BJ (cell line): ENCODE measurements around the gene GPR17. TPM values are rescaled to one million over a fixed set of nuclear protein-coding genes. Genes with fewer than 3 reads are reported as not detected.

ENCODE experiments used
- CTCF ChIA-PET: fragments of 350-600 bp; formaldehyde crosslinking; extraction: SDS; loops from one replicate; lab custom pipeline; 2021; ENCODE audit warnings: antibody characterized with exemption, inconsistent platforms; lab: Yijun Ruan, JAX
- POLR2A ChIA-PET: fragments of 300-600 bp; sonication (Branson Sonifier 250); formaldehyde crosslinking; extraction: SDS; loops from one replicate; lab custom pipeline; 2021; ENCODE audit warnings: antibody characterized with exemption; lab: Charles Lee
- DNase-seq: peaks from one replicate; pipeline ENCODE4 v3.0.0-alpha.2; 2011; ENCODE audit warnings: low read depth
- H3K27me3 ChIP-seq: 2 replicates; pipeline ENCODE4 v1.6.0; 2011; ENCODE audit warnings: low read length; ENCODE audit not compliant: control insufficient read depth, insufficient read depth
- H3K36me3 ChIP-seq: 2 replicates; pipeline ENCODE4 v1.5.1; 2011; ENCODE audit warnings: low read length; ENCODE audit not compliant: control insufficient read depth, insufficient read depth
- H3K4me3 ChIP-seq: 2 replicates; pipeline ENCODE4 v1.5.1; 2011; ENCODE audit warnings: low read depth, mild to moderate bottlenecking, control low read depth, low read length
- polyA plus RNA-seq: library from polyadenylated mRNA; depleted of rRNA; stranded (reverse); fragments of >200 nt; gene quantifications from 2 replicates; pipeline ENCODE4 v1.2.3, GENCODE V29; 2011
- TF ChIP-seq, protein P1 (sequence below): IDR thresholded peaks from 2 replicates; pipeline ENCODE4 v1.5.1; 2011; ENCODE audit warnings: low read depth, mild to moderate bottlenecking, control low read depth, inconsistent platforms, low read length, moderate library complexity; ENCODE audit not compliant: insufficient read depth

Gene GPR17
- polyA plus RNA-seq, 1 experiment = not detected

DNA sequence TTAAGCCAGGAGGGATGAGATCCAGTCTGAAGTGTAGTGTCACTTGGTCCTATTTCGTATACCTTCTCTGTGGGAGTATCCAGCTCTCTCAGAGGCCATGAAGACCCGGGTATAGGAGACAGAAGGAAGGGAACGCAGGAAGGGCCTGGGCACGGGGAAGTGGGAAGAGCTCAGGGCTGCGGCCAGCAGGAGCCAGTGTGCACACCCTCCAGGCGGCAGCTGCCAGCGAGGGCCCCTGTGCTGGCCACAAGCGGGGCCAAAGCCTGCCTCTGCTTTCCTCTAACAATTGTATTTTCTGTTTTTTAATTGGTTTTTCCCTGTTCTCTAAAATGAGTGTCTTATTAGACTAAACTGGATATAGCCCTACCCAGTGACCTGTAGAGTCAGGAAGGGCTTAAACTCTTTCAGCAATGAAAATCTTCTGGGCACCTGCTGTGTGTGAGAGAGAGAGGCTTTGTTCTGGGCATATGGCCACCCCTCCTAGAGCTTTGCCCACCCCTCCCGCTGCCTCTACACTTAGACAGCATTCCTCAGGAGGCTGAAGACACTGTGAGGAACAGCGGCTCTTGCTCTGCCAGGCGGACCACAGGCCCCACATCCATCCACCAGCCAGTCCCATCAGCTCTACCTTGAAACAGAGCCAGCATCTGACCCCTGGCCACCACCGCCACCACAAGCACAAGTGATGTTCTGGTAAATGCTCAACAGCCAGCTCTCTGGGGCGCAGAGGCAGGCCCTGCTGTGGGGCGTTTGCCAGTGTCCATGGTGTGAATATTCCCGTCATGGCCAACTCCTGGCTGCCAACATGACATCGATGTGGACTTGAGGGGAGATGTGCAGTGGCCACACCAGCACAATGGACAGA, 9.5 kb downstream of the GPR17 start:
- POLR2A ChIA-PET = no interaction called here
- Histone ChIP-seq H3K36me3 (peaks cover 28% of the 10 kb centered on the region), H3K27me3 (no peaks in the 10 kb centered on the region), H3K4me3 (no peak overlapping the region)
- DNase-seq = no peak
- TF ChIP-seq, protein P1, sequence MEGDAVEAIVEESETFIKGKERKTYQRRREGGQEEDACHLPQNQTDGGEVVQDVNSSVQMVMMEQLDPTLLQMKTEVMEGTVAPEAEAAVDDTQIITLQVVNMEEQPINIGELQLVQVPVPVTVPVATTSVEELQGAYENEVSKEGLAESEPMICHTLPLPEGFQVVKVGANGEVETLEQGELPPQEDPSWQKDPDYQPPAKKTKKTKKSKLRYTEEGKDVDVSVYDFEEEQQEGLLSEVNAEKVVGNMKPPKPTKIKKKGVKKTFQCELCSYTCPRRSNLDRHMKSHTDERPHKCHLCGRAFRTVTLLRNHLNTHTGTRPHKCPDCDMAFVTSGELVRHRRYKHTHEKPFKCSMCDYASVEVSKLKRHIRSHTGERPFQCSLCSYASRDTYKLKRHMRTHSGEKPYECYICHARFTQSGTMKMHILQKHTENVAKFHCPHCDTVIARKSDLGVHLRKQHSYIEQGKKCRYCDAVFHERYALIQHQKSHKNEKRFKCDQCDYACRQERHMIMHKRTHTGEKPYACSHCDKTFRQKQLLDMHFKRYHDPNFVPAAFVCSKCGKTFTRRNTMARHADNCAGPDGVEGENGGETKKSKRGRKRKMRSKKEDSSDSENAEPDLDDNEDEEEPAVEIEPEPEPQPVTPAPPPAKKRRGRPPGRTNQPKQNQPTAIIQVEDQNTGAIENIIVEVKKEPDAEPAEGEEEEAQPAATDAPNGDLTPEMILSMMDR = no peak
- CTCF ChIA-PET = interaction anchor here (8.8 kb wide), 1 partner anchor 64 kb away, joined by 89 read pairs; no protein-coding TSS in a partner anchor

DNA sequence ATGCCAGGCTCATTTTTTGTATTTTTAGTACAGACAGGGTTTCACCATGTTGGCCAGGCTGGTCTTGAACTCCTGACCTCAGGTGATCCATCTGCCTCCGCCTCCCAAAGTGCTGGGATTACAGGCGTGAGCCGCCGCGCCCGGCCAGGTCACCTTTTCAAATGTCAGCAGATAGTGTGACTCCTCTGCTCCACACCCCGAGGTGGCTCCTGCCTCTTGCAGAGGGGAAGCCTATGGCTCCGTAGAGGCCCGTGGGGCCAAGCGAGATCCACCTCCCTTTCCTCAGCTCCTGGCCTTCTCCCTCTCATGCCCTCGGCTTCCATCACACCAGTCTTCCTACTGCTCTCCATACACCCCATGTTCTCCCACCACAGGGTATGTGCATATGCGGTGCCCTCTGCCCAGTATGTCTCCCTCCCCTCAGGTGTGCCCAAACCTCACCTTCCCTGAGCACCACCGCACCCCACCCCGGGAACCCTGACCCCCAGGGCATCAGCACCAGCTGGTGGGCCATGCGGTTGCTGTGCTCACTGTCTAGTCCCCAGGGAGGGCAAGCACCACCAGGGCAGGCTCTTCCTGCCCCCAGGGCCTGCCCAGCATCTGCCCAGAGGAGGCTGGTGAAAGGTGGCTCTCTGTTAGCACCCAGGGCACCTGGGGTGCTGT, 10.7 kb downstream of the GPR17 start:
- TF ChIP-seq, protein P1 = no peak
- CTCF ChIA-PET = interaction anchor here (1.3 to 8.8 kb wide), 2 partner anchors 65 to 66 kb away, joined by 3 to 89 read pairs; no protein-coding TSS in a partner anchor
- no peak for DNase-seq
- Histone ChIP-seq H3K36me3 (peaks cover 28% of the 10 kb centered on the region), H3K27me3 (no peaks in the 10 kb centered on the region), H3K4me3 (no peak overlapping the region)
- POLR2A ChIA-PET = no interaction called here

DNA sequence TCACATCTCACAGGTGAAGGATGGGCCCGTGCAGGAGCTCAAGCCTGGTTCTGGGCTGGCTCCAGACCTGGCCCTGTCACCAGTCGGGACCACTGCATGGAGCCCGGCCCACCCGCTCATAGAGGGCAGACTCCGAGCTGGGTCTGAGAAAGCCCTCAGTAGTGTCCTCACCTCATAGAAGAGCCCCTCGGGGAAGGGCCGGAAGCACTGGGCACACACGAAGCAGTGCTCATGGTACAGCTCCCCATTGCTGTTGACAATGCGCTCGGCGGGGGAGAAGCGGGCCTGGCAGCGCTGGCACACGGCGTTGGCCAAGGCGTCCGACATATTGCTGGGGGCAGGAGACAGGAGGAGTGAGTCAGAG, 11.3 kb downstream of the GPR17 start:
- POLR2A ChIA-PET = no interaction called here
- no peaks in the 10 kb centered on the region for H3K27me3 ChIP-seq

DNA sequence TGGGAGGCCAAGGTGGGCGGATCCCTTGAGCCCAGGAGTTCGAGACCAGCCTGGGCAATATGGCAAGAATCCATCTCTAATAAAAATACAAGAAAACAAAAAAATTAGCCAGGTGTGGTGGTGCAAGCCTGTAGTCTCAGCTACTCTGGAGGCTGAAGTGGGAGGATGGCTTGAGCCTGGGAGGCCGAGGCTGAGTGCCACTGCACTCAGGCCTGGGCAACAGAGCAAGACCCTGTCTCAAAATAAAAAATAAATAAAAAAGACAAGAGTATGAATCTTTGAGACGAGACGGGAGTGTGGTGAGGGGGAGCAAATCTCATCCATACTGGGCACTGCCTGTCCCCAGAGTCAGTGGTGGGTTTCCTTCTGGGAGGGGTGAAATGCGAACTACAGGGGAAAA, 12.2 kb downstream of the GPR17 start:
- no peak for DNase-seq
- H3K27me3 ChIP-seq = no peaks in the 10 kb centered on the region
- no peak overlapping the region for H3K4me3 ChIP-seq
- ChIA-PET POLR2A (no interaction called here), CTCF (no interaction called here)
- H3K36me3 ChIP-seq = peaks cover 24% of the 10 kb centered on the region
- TF ChIP-seq, protein P1 = no peak

More for the DNA sequence above, 11.3 kb downstream of the GPR17 start:
- CTCF ChIA-PET = interaction anchor here (1.3 kb wide), 1 partner anchor 66 kb away, joined by 3 read pairs; no protein-coding TSS in a partner anchor
- DNase-seq = no peak
- TF ChIP-seq, protein P1 = no peak
- H3K36me3 ChIP-seq = peaks cover 28% of the 10 kb centered on the region
- no peak overlapping the region for H3K4me3 ChIP-seq
